Measurements from ENCODE around the gene GLYATL1B. TPM values are rescaled to one million over a fixed set of nuclear protein-coding genes. Genes with fewer than 3 reads are reported as not detected.
"Not testable (repeated sequence)": the region's sequence is repeated elsewhere in the genome, so short reads cannot be mapped to it uniquely, and the experiment has no call there.

The GLYATL1B gene
- total RNA-seq, 1 donor from 2014 or later, result not detected

DNA sequence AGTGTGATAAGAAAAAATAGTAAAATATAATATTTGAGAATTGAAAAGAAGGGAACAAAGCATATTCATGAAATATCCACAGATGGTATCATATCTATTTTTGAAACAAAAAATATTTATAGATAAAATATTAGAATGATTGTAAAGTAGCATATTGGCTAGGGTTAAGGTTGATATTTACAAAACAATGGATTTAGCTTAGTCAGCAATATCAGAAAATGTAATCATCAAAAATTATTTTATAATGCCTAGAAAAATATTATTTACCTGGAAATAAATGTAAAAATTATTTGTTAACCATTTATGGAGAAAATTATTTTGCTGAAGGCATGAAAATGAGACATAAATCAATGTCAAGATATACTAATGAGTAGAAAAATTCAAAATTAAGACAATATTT, 33.7 kb downstream of the GLYATL1B start:
- no peak for FAIRE-seq
- no peak overlapping the region for H3K4me3 ChIP-seq (ENCODE audit: low read depth, low read length)
- H3K36me3 ChIP-seq (ENCODE audit: control insufficient read depth, insufficient read depth, low read length), result no peaks in the 10 kb centered on the region
- H3K27me3 ChIP-seq (ENCODE audit: control insufficient read depth, insufficient read depth, low read length), result no peaks in the 10 kb centered on the region
- TF ChIP-seq, protein P1, sequence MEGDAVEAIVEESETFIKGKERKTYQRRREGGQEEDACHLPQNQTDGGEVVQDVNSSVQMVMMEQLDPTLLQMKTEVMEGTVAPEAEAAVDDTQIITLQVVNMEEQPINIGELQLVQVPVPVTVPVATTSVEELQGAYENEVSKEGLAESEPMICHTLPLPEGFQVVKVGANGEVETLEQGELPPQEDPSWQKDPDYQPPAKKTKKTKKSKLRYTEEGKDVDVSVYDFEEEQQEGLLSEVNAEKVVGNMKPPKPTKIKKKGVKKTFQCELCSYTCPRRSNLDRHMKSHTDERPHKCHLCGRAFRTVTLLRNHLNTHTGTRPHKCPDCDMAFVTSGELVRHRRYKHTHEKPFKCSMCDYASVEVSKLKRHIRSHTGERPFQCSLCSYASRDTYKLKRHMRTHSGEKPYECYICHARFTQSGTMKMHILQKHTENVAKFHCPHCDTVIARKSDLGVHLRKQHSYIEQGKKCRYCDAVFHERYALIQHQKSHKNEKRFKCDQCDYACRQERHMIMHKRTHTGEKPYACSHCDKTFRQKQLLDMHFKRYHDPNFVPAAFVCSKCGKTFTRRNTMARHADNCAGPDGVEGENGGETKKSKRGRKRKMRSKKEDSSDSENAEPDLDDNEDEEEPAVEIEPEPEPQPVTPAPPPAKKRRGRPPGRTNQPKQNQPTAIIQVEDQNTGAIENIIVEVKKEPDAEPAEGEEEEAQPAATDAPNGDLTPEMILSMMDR (IDR thresholded peaks at IDR 0.05; ENCODE audit: insufficient read depth, low read length, severe bottlenecking), result no peak
- no peak for DNase-seq (ENCODE audit: low read depth)

DNA sequence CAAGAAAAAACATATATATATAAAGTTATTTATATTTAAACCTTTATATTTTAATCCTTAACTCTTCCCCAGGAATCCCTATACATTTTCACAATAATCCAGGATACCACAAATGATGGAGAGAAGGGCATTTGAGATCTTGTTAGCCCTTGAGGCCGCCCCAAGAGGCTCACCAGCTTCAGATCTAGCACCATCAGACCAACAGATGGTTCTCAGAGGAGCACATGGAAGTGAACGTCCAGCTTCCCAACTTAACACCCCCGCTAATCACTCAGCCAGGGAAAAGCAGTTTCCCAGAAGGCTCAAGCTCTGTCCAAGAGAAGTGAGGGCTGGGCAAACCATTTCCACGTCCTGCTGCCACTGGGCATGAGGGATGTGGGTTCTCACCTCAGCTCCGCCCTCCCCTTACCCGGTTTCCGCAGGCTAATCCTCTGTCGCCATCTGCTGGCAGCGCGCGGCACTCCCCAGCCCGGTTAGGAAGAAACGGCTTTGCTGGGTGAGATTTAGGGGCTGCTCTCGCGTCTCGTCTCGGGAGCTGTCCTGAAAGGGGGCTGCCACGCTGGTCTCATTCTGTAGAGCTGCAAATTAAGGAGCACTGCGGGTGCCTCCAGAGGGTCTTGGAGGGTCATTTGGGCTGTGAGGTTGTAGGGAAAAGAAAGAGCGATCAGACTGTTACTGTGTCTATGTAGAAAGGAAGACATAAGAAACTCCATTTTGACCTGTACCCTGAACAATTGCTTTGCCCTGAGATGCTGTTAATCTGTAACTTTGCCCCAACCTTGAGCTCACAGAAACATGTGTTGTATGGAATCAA, 49.7 kb downstream of the GLYATL1B start:
- no peak for FAIRE-seq
- no peaks in the 10 kb centered on the region for H3K36me3 ChIP-seq (ENCODE audit: control insufficient read depth, insufficient read depth, low read length)

DNA sequence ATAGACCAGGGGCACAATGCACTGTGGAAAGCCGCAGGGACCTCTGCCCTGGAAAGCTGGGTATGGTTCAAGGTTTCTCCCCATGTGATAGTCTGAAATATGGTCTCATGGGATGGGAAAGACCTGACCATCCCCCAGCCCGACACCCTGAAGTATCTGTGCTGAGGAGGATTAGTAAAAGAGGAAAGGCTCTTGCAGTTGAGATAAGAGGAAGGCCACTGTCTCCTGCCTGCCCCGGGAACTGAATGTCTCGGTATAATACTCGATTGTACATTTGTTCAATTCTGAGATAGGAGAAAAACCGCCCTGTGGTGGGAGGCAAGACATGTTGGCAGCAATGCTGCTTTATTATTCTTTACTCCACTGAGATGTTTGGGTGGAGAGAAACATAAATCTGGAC, 50.4 kb downstream of the GLYATL1B start:
- not testable (repeated sequence) for DNase-seq (ENCODE audit: low read depth); FAIRE-seq; H3K36me3 ChIP-seq (ENCODE audit: control insufficient read depth, insufficient read depth, low read length); H3K27me3 ChIP-seq (ENCODE audit: control insufficient read depth, insufficient read depth, low read length); H3K4me3 ChIP-seq (ENCODE audit: low read depth, low read length)

More for the DNA sequence above, 49.7 kb downstream of the GLYATL1B start:
- no peak overlapping the region for H3K4me3 ChIP-seq (ENCODE audit: low read depth, low read length)
- TF ChIP-seq, protein P1 (IDR thresholded peaks at IDR 0.05; ENCODE audit: insufficient read depth, low read length, severe bottlenecking), result peak; percentile 99
- H3K27me3 ChIP-seq (ENCODE audit: control insufficient read depth, insufficient read depth, low read length), result no peaks in the 10 kb centered on the region
- DNase-seq (ENCODE audit: low read depth), result peak; percentile 55

DNA sequence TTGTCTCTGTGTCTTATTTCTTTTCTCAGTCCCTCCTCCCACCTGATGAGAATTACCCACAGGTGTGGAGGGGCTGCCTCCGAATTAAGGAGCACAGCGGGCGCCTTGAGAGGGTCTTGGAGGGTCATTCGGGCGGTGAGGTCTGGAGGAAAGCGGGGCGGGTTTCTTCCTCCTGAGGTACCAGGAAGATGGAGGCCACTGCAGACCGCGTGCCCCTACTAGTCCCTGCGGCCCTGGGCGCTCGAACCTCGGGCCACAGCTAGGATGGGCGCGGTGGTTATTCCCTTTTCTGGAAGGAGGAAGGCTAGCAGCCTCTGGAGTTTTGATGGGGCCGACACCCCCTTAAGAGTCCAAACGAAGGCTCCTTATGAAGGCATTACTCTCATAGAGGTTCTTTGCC, 51.1 kb downstream of the GLYATL1B start:
- FAIRE-seq (no peak), DNase-seq (ENCODE audit: low read depth) (no peak)
- H3K36me3 ChIP-seq (ENCODE audit: control insufficient read depth, insufficient read depth, low read length), result no peaks in the 10 kb centered on the region
- no peak overlapping the region for H3K4me3 ChIP-seq (ENCODE audit: low read depth, low read length)
- H3K27me3 ChIP-seq (ENCODE audit: control insufficient read depth, insufficient read depth, low read length), result no peaks in the 10 kb centered on the region
- TF ChIP-seq, protein P1 (IDR thresholded peaks at IDR 0.05; ENCODE audit: insufficient read depth, low read length, severe bottlenecking), result no peak

DNA sequence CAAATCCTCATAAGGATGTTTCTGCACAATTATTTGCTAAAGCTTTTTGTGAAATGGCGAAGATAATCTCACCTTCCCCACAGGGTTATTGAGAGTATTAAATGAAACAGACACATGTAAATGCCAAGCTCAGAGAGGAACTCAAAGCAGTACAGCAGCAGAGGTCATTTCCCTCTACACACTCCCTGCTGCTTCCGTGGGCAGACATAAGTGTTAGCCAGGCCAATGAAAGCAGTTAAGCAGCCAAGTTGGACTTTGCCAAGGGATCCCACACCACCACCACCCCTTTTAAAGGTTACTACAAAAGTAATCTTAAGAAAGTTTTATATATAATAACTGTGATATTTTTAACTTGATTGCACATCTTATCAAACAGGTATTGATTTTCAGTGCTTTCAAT, 52.5 kb downstream of the GLYATL1B start:
- Histone ChIP-seq H3K36me3 (ENCODE audit: control insufficient read depth, insufficient read depth, low read length) (no peaks in the 10 kb centered on the region), H3K27me3 (ENCODE audit: control insufficient read depth, insufficient read depth, low read length) (no peaks in the 10 kb centered on the region), H3K4me3 (ENCODE audit: low read depth, low read length) (no peak overlapping the region)
- FAIRE-seq, result no peak
- TF ChIP-seq, protein P1 (IDR thresholded peaks at IDR 0.05; ENCODE audit: insufficient read depth, low read length, severe bottlenecking), result no peak
- DNase-seq (ENCODE audit: low read depth), result no peak

DNA sequence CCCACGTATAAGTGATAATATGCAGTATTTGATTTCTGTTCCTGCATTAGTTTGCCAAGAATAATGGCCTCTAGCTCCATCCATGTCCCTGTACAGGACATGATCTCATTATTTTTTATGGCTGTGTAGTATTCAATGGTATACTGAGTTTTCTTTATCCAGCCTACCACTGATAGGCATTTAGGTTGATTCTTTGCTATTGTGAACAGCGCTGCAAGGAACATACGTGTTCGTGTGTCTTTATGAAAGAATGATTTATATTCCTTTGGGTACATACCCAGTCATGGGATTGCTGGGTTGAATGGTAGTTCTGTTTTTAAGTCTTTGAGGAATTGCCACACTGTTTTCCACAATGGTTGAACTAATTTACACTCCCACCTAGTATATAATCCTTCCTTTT, 55.1 kb downstream of the GLYATL1B start:
- Histone ChIP-seq H3K4me3 (ENCODE audit: low read depth, low read length) (no peak overlapping the region), H3K27me3 (ENCODE audit: control insufficient read depth, insufficient read depth, low read length) (no peaks in the 10 kb centered on the region), H3K36me3 (ENCODE audit: control insufficient read depth, insufficient read depth, low read length) (no peaks in the 10 kb centered on the region)
- FAIRE-seq (no peak), DNase-seq (ENCODE audit: low read depth) (no peak)
- TF ChIP-seq, protein P1 (IDR thresholded peaks at IDR 0.05; ENCODE audit: insufficient read depth, low read length, severe bottlenecking), result no peak
